HepG2 (cell line): ENCODE data around the gene STIM1. TPM values are rescaled to one million over a fixed set of nuclear protein-coding genes. Genes with fewer than 3 reads are reported as not detected.
A peak's percentile ranks its signal among the peaks of the same experiment; 100 is the strongest.

Experiments used
- ELF1 ChIP-seq: sonication (generic); formaldehyde crosslinking; IDR thresholded peaks from 2 replicates; pipeline ENCODE4 v1.4.0; 2020; ENCODE audit warnings: missing genetic modification reagents
- ELF3 ChIP-seq: IDR thresholded peaks from 2 replicates; pipeline ENCODE4 v1.6.1; 2016; ENCODE audit warnings: missing genetic modification reagents, missing compliant biosample characterization
- HOXA9 ChIP-seq: sonication (generic); formaldehyde crosslinking; IDR thresholded peaks from 2 replicates; pipeline ENCODE4 v1.8.1; 2022; ENCODE audit warnings: missing genetic modification reagents, mild to moderate bottlenecking, moderate library complexity, borderline replicate concordance
- JARID2 ChIP-seq: sonication (generic); formaldehyde crosslinking; IDR thresholded peaks from 2 replicates; pipeline ENCODE4 v1.8.1; 2023; ENCODE audit warnings: missing genetic modification reagents, inconsistent platforms; ENCODE audit not compliant: insufficient replicate concordance
- NFATC3 ChIP-seq: sonication (generic); formaldehyde crosslinking; IDR thresholded peaks from 2 replicates; pipeline ENCODE4 v1.5.1; 2020; ENCODE audit warnings: mild to moderate bottlenecking, missing genetic modification reagents
- POLR2AphosphoS2 ChIP-seq: IDR thresholded peaks from 2 replicates; pipeline ENCODE4 v1.6.1; 2011; ENCODE audit warnings: low read depth, low read length, improper control_type of control experiment
- ZNF17 ChIP-seq: sonication (generic); formaldehyde crosslinking; IDR thresholded peaks from 2 replicates; pipeline ENCODE4 v1.5.0; 2020; ENCODE audit warnings: mild to moderate bottlenecking, missing genetic modification reagents
- ZNF256 ChIP-seq: sonication (generic); formaldehyde crosslinking; conservative IDR thresholded peaks from 2 replicates; pipeline ENCODE4 v1.4.0; 2020; ENCODE audit warnings: missing genetic modification reagents
- ZNF292 ChIP-seq: sonication (generic); formaldehyde crosslinking; IDR thresholded peaks from 2 replicates; pipeline ENCODE4 v1.8.1; 2022; ENCODE audit warnings: mild to moderate bottlenecking, low read depth, missing genetic modification reagents, borderline replicate concordance
- ZNF773 ChIP-seq: sonication (generic); formaldehyde crosslinking; IDR thresholded peaks from 2 replicates; pipeline ENCODE4 v1.4.0; 2020; ENCODE audit warnings: missing genetic modification reagents, borderline replicate concordance
- ZNF775 ChIP-seq: sonication (generic); formaldehyde crosslinking; IDR thresholded peaks from 2 replicates; pipeline ENCODE4 v1.4.0; 2020; ENCODE audit warnings: missing genetic modification reagents, mild to moderate bottlenecking, moderate library complexity, borderline replicate concordance
- polyA plus RNA-seq, 8 experiments: library from polyadenylated mRNA; depleted of rRNA in 3 of 8; stranded (reverse) in 7 of 8; unstranded in 1 of 8; fragments of >200 nt; fragmentation: Illumina TruSeq in 4 of 8; extraction: Trizol in 4 of 8; gene quantifications; 2 replicates each; pipeline versions ENCODE4 v1.2.1 to v1.2.3, GENCODE V29; 2011 to 2016; ENCODE audit warnings: low read depth in 4 of 8, missing spikeins in 1 of 8, mixed read lengths in 1 of 8; ENCODE audit not compliant: insufficient read depth in 1 of 8
- total RNA-seq, 5 experiments: library from RNA; depleted of rRNA; stranded (reverse); fragments of >200 nt; fragmentation: Illumina TruSeq; extraction: Trizol; gene quantifications; 2 replicates each; pipeline ENCODE4 v1.2.3, GENCODE V29; 2016; ENCODE audit warnings: low read depth in 1 of 5
- TF ChIP-seq, protein P1 (sequence below): sonication (generic); formaldehyde crosslinking; IDR thresholded peaks from 2 replicates; pipeline ENCODE4 v1.8.0; 2022; ENCODE audit warnings: mild to moderate bottlenecking, missing genetic modification reagents, moderate library complexity
- TF ChIP-seq, protein P2 (sequence below): sonication (generic); formaldehyde crosslinking; IDR thresholded peaks from 2 replicates; pipeline ENCODE4 v1.4.0; 2020; ENCODE audit warnings: mild to moderate bottlenecking, missing genetic modification reagents
- TF ChIP-seq, protein P3 (sequence below): sonication (generic); formaldehyde crosslinking; conservative IDR thresholded peaks from 2 replicates; pipeline ENCODE4 v1.4.0; 2020; ENCODE audit warnings: mild to moderate bottlenecking, missing genetic modification reagents, moderate library complexity
- TF ChIP-seq, protein P4 (sequence below): IDR thresholded peaks from 2 replicates; pipeline ENCODE4 v1.6.1; 2016; ENCODE audit warnings: control low read depth

Gene STIM1
- total and polyA plus RNA-seq, 2 of the 13 experiments (the other 11 are each of a cell fraction or from before 2014, with no cell fraction given), result 19.2 to 28.5 TPM

DNA sequence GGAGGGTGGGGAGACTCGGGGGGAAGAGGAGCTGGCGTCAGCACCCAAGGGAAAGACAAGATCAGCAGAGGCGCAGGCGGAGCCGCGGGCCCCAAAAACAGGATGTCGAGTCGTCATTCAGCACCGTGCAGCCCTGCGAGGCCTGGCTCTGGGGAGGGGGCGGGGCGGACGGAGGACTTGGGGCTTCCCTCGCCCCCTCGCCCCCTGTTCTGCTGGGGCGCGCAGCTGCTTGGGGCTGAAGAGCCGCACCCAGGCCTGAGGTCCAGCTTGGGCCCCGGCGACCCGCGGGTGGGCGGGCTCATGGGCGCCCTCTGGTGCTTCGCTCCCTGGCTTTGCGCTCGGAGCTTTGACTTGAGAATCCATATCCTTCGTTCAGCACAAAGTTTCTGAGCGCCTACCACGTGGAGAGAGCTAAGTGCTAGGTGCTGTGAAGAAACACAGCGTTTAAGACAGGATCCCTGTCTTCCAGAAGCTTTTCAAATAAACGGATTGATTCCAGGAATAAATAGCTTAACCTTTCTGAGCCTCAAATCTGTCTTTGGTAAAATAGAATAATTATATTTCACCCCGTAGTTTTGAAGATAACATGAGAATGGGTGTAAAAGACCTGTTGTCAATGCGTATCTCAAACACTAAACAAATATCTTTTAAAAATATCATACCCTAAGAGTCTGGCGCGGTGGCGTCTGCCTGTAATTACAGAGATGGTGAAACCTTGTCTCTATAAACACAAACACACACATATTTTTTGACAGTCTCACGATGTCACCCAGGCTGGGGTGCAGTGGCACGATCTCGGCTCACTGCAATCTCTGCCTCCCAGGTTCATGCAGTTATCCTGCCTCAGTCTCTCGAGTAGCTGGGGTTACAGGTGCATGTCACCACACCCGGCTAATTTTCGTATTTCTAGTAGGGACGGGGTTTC lies 13.8 kb upstream of the STIM1 start (continued):
- TF ChIP-seq ELF1 (CRISPR knock-in tag) (no peak), ZNF17 (CRISPR knock-in tag) (no peak), POLR2AphosphoS2 (no peak), ELF3 (CRISPR knock-in tag) (0 out of 2 replicates have a peak, but pooled peaks have one; percentile 29), ZNF773 (no peak), JARID2 (no peak), HOXA9 (CRISPR knock-in tag) (no peak), ZNF292 (no peak), ZNF775 (CRISPR knock-in tag) (no peak), NFATC3 (no peak), ZNF256 (no peak)
- TF ChIP-seq, protein P1, sequence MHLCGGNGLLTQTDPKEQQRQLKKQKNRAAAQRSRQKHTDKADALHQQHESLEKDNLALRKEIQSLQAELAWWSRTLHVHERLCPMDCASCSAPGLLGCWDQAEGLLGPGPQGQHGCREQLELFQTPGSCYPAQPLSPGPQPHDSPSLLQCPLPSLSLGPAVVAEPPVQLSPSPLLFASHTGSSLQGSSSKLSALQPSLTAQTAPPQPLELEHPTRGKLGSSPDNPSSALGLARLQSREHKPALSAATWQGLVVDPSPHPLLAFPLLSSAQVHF, result no peak
- TF ChIP-seq, protein P2, sequence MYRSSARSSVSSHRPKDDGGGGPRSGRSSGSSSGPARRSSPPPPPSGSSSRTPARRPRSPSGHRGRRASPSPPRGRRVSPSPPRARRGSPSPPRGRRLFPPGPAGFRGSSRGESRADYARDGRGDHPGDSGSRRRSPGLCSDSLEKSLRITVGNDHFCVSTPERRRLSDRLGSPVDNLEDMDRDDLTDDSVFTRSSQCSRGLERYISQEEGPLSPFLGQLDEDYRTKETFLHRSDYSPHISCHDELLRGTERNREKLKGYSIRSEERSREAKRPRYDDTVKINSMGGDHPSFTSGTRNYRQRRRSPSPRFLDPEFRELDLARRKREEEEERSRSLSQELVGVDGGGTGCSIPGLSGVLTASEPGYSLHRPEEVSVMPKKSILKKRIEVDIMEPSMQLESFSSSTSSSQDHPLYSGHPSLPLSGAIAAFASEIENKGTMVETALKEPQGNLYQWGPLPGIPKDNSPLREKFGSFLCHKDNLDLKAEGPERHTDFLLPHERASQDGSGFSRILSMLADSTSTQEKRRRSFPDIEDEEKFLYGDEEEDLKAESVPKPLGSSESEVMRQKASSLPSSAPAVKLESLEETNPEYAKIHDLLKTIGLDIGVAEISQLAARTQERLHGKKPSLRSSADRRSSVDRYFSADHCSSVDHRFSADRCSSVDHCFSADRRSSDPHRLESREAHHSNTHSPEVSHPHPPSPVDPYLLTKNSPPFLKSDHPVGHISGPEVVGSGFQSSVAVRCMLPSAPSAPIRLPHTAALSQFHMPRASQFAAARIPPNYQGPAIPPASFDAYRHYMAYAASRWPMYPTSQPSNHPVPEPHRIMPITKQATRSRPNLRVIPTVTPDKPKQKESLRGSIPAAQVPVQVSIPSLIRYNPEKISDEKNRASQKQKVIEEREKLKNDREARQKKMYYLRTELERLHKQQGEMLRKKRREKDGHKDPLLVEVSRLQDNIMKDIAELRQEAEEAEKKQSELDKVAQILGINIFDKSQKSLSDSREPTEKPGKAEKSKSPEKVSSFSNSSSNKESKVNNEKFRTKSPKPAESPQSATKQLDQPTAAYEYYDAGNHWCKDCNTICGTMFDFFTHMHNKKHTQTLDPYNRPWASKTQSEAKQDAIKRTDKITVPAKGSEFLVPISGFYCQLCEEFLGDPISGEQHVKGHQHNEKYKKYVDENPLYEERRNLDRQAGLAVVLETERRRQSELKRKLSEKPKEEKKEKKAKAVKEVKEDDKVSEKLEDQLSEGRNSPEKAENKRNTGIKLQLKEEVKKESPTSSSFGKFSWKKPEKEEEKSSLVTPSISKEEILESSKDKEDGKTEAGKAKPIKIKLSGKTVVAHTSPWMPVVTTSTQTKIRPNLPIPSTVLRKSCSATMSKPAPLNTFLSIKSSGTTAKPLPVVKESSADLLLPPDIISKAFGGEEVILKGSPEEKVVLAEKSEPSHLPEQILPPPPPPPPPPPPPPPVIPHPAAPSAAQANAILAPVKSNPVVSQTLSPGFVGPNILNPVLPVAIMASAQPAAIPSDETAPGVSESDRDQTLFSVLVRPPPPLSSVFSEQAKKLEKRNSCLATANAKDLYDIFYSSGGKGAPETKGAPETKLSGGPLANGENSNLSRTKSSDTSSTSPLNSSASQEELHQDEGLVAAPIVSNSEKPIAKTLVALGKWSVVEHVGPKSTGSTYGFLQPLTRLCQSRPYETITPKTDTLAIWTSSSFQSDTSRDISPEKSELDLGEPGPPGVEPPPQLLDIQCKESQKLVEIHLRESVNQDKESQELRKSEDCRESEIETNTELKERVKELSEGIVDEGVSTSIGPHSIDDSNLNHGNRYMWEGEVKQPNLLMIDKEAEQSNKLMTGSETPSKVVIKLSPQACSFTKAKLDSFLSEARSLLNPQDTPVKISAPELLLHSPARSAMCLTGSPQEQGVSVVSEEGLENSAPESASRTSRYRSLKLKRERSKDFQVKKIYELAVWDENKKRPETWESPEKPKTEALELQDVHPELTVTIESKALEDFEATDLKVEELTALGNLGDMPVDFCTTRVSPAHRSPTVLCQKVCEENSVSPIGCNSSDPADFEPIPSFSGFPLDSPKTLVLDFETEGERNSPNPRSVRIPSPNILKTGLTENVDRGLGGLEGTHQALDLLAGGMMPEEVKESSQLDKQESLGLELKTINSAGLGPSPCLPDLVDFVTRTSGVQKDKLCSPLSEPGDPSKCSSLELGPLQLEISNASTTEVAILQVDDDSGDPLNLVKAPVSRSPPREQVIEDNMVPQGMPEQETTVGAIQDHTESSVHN (CRISPR knock-in tag), result no peak
- TF ChIP-seq, protein P3, sequence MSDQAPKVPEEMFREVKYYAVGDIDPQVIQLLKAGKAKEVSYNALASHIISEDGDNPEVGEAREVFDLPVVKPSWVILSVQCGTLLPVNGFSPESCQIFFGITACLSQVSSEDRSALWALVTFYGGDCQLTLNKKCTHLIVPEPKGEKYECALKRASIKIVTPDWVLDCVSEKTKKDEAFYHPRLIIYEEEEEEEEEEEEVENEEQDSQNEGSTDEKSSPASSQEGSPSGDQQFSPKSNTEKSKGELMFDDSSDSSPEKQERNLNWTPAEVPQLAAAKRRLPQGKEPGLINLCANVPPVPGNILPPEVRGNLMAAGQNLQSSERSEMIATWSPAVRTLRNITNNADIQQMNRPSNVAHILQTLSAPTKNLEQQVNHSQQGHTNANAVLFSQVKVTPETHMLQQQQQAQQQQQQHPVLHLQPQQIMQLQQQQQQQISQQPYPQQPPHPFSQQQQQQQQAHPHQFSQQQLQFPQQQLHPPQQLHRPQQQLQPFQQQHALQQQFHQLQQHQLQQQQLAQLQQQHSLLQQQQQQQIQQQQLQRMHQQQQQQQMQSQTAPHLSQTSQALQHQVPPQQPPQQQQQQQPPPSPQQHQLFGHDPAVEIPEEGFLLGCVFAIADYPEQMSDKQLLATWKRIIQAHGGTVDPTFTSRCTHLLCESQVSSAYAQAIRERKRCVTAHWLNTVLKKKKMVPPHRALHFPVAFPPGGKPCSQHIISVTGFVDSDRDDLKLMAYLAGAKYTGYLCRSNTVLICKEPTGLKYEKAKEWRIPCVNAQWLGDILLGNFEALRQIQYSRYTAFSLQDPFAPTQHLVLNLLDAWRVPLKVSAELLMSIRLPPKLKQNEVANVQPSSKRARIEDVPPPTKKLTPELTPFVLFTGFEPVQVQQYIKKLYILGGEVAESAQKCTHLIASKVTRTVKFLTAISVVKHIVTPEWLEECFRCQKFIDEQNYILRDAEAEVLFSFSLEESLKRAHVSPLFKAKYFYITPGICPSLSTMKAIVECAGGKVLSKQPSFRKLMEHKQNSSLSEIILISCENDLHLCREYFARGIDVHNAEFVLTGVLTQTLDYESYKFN (CRISPR knock-in tag), result no peak
- TF ChIP-seq, protein P4, sequence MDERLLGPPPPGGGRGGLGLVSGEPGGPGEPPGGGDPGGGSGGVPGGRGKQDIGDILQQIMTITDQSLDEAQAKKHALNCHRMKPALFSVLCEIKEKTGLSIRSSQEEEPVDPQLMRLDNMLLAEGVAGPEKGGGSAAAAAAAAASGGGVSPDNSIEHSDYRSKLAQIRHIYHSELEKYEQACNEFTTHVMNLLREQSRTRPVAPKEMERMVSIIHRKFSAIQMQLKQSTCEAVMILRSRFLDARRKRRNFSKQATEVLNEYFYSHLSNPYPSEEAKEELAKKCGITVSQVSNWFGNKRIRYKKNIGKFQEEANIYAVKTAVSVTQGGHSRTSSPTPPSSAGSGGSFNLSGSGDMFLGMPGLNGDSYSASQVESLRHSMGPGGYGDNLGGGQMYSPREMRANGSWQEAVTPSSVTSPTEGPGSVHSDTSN (CRISPR knock-in tag), result no peak
